Neural cell (in vitro differentiated cells): ENCODE measurements around the gene PTGIR. TPM values are rescaled to one million over a fixed set of nuclear protein-coding genes. Genes with fewer than 3 reads are reported as not detected.
A peak's percentile ranks its signal among the peaks of the same experiment; 100 is the strongest.

Experiments used
- H2AFZ ChIP-seq: fragments of 200-600, 300-800 bp; sonication (generic), shearing (Covaris generic); 2 replicates; pipeline ENCODE4 v1.6.0; 2014; ENCODE audit warnings: low read depth, mild to moderate bottlenecking, antibody characterized with exemption, low read length, moderate library complexity
- H3F3A ChIP-seq: fragments of 200-600 bp; shearing (Covaris generic); 2 replicates; pipeline ENCODE4 v1.6.1; 2016; ENCODE audit warnings: mild to moderate bottlenecking, moderate library complexity, mixed read lengths, antibody characterized with exemption, low read length; ENCODE audit not compliant: insufficient read depth, poor library complexity, severe bottlenecking
- H3K27ac ChIP-seq: fragments of 200-600, 300-800 bp; sonication (generic), shearing (Covaris generic); 2 replicates; pipeline ENCODE4 v1.5.1; 2014; ENCODE audit warnings: mild to moderate bottlenecking, low read length, moderate library complexity
- H3K27me3 ChIP-seq: fragments of 300-800, 200-600 bp; sonication (generic), shearing (Covaris generic); 2 replicates; pipeline ENCODE4 v1.6.0; 2014; ENCODE audit warnings: mild to moderate bottlenecking, low read depth, low read length, moderate library complexity; ENCODE audit not compliant: insufficient read depth
- H3K36me3 ChIP-seq: fragments of 300-800, 200-600 bp; sonication (generic), shearing (Covaris generic); 2 replicates; pipeline ENCODE4 v1.5.1; 2014; ENCODE audit warnings: mild to moderate bottlenecking, antibody characterized with exemption, low read length, moderate library complexity; ENCODE audit not compliant: insufficient read depth
- H3K4me2 ChIP-seq: fragments of 300-800, 200-600 bp; sonication (generic), shearing (Covaris generic); 2 replicates; pipeline ENCODE4 v1.6.0; 2014; ENCODE audit warnings: mild to moderate bottlenecking, low read length
- H3K4me3 ChIP-seq: fragments of 300-800, 200-600 bp; sonication (generic), shearing (Covaris generic); 2 replicates; pipeline ENCODE4 v1.5.1; 2014; ENCODE audit warnings: mild to moderate bottlenecking, low read length, moderate library complexity
- H3K79me2 ChIP-seq: fragments of 200-600 bp; shearing (Covaris generic); replicated peaks from 2 replicates; pipeline ENCODE4 v1.6.0; 2014; ENCODE audit warnings: mild to moderate bottlenecking, low read length, moderate library complexity; ENCODE audit not compliant: insufficient read depth
- H3K9ac ChIP-seq: fragments of 300-800, 200-600 bp; sonication (generic), shearing (Covaris generic); 2 replicates; pipeline ENCODE4 v1.6.1; 2016; ENCODE audit warnings: mild to moderate bottlenecking, low read length, mixed read lengths
- H3K9me2 ChIP-seq: fragments of 200-600 bp; shearing (Covaris generic); 2 replicates; pipeline ENCODE4 v1.6.1; 2016; ENCODE audit warnings: mild to moderate bottlenecking, low read length, mixed read lengths; ENCODE audit not compliant: insufficient read depth
- H3K9me3 ChIP-seq: fragments of 200-600, 300-800 bp; sonication (generic), shearing (Covaris generic); 2 replicates; pipeline ENCODE4 v1.6.1; 2016; ENCODE audit warnings: mild to moderate bottlenecking, mixed run types, low read length, moderate library complexity, mixed read lengths
- H4K20me1 ChIP-seq: fragments of 200-600 bp; shearing (Covaris generic); 2 replicates; pipeline ENCODE4 v1.6.1; 2016; ENCODE audit warnings: mild to moderate bottlenecking, mixed run types; ENCODE audit not compliant: insufficient read depth
- EP300 ChIP-seq: fragments of 450-650 bp; conservative IDR thresholded peaks from 2 replicates; pipeline ENCODE4 v1.6.1; 2014; ENCODE audit warnings: antibody characterized with exemption, mild to moderate bottlenecking, moderate library complexity; ENCODE audit not compliant: poor library complexity, severe bottlenecking
- MXI1 ChIP-seq: fragments of 450-650 bp; conservative IDR thresholded peaks from 2 replicates; pipeline ENCODE4 v1.6.1; 2014; ENCODE audit warnings: antibody characterized with exemption, mild to moderate bottlenecking; ENCODE audit not compliant: poor library complexity, severe bottlenecking
- POLR2AphosphoS5 ChIP-seq: IDR thresholded peaks from 2 replicates; pipeline ENCODE4 v1.6.1; 2012
- RAD21 ChIP-seq: fragments of 450-650 bp; conservative IDR thresholded peaks from 2 replicates; pipeline ENCODE4 v1.6.1; 2014; ENCODE audit warnings: antibody characterized with exemption, mild to moderate bottlenecking, moderate library complexity
- SMC3 ChIP-seq: fragments of 450-650 bp; conservative IDR thresholded peaks from 2 replicates; pipeline ENCODE4 v1.6.1; 2014; ENCODE audit warnings: antibody characterized with exemption, mild to moderate bottlenecking, moderate library complexity; ENCODE audit not compliant: poor library complexity
- TAF1 ChIP-seq: IDR thresholded peaks from 2 replicates; pipeline ENCODE4 v1.6.1; 2012; ENCODE audit warnings: low read depth
- polyA plus RNA-seq: library from polyadenylated mRNA; depleted of rRNA; stranded (reverse); fragments of >200 nt; gene quantifications from 2 replicates; pipeline ENCODE4 v1.2.3, GENCODE V29; 2014
- TF ChIP-seq, protein P1 (sequence below): fragments of 450-650 bp; IDR thresholded peaks from 2 replicates; pipeline ENCODE4 v1.5.1; 2014; ENCODE audit warnings: antibody characterized with exemption, mild to moderate bottlenecking, moderate library complexity; ENCODE audit not compliant: poor library complexity, severe bottlenecking
- TF ChIP-seq, protein P2 (sequence below): IDR thresholded peaks from 2 replicates; pipeline ENCODE4 v1.6.1; 2012; ENCODE audit warnings: borderline replicate concordance

Gene PTGIR
- polyA plus RNA-seq, 1 donor from 2014 or later, result not detected

DNA sequence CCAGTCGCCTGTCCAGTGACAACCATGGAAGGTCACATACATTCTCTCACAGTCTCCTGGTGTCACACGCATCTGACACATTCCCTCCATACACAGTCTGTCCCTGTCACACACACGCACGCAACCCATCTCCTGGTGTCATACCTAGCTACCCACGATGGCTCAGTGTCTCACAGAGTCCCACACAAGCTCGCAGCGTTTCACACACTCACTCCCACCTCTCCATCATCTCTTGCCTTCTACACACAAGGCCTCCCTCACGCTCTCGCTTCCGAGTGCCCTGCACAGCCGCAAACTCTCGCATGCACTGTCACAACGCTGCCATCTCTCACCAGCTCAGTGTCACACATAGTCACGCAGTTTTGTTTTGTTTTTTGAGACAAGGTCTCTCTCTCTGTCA is 12.3 kb upstream of the PTGIR start:
- TF ChIP-seq EP300 (peak; percentile 48), POLR2AphosphoS5 (peak; percentile 79)
- TF ChIP-seq, protein P1, sequence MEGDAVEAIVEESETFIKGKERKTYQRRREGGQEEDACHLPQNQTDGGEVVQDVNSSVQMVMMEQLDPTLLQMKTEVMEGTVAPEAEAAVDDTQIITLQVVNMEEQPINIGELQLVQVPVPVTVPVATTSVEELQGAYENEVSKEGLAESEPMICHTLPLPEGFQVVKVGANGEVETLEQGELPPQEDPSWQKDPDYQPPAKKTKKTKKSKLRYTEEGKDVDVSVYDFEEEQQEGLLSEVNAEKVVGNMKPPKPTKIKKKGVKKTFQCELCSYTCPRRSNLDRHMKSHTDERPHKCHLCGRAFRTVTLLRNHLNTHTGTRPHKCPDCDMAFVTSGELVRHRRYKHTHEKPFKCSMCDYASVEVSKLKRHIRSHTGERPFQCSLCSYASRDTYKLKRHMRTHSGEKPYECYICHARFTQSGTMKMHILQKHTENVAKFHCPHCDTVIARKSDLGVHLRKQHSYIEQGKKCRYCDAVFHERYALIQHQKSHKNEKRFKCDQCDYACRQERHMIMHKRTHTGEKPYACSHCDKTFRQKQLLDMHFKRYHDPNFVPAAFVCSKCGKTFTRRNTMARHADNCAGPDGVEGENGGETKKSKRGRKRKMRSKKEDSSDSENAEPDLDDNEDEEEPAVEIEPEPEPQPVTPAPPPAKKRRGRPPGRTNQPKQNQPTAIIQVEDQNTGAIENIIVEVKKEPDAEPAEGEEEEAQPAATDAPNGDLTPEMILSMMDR, result no peak
- H3K27me3 ChIP-seq, result peaks cover 11% of the 10 kb centered on the region
- no peaks in the 10 kb centered on the region for H3F3A ChIP-seq
- H3K9me2 ChIP-seq, result no peaks in the 10 kb centered on the region
- H3K36me3 ChIP-seq, result no peaks in the 10 kb centered on the region
- no peaks in the 10 kb centered on the region for H3K79me2 ChIP-seq
- no peaks in the 10 kb centered on the region for H4K20me1 ChIP-seq
- peak overlapping the region; percentile 98 for H3K27ac ChIP-seq
- H2AFZ ChIP-seq, result no peak overlapping the region
- H3K4me3 ChIP-seq, result peak overlapping the region; percentile 70
- no peak overlapping the region for H3K4me2 ChIP-seq
- no peaks in the 10 kb centered on the region for H3K9me3 ChIP-seq
- peak overlapping the region; percentile 97 for H3K9ac ChIP-seq

DNA sequence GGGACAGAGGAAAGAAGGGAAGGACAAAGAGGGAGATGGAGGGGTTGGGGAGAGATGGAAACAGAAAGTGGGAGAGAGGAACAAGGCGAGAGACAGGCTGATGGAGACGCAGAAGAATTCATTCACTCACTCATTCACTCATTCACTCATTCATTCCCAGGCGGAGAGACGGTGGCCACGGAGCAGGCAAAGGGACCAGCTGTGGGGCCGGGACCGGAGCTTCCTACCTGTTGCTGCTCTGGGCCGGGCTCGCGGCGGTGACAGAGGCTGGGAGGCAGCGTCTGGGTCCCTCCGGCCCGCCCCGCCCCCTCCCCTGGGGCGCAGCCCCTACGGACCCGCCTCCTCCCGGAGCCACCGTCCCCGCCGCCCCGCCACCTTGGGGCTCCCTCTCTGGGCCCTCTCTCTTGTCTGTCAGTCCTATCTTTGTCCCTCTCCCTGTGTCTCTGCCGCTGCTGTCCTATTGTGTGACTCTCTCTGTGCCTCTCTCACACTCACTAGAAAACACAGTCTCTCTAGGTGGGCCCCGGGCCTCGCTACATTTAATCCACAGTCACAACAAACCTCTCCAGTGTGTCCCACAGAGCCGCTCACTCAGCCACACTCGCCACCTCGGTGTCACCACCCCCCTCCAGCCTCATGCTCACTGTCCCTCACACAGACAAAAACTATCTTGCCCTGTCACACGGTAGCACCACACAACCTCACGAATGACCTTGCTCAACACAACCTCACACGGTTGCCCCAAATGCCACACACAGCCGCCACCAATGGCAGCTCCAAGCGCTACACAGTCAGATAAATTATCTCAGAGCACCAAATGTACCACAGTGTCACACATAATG is 11.3 kb upstream of the PTGIR start, which contains the start of gene GNG8:
TSS of gene GNG8 (minus strand) at position 283 of the 842 bp plus-strand sequence. CDS start 1,520 bp downstream, outside the sequence.
- Histone ChIP-seq H3K79me2 (no peaks in the 10 kb centered on the region), H2AFZ (no peak within 1 kb of the TSS), H3K4me3 (peak within 1 kb of the TSS; percentile 70), H3K9me3 (no peaks in the 10 kb centered on the region), H3K4me2 (peak within 1 kb of the TSS; percentile 21), H3F3A (no peaks in the 10 kb centered on the region), H3K36me3 (no peaks in the 10 kb centered on the region), H3K9me2 (no peaks in the 10 kb centered on the region), H3K9ac (peak within 1 kb of the TSS; percentile 97), H3K27me3 (peaks cover 5% of the 10 kb centered on the region), H3K27ac (peak within 1 kb of the TSS; percentile 98), H4K20me1 (no peaks in the 10 kb centered on the region)
- TF ChIP-seq POLR2AphosphoS5 (peak; percentile 35), RAD21 (no peak)

DNA sequence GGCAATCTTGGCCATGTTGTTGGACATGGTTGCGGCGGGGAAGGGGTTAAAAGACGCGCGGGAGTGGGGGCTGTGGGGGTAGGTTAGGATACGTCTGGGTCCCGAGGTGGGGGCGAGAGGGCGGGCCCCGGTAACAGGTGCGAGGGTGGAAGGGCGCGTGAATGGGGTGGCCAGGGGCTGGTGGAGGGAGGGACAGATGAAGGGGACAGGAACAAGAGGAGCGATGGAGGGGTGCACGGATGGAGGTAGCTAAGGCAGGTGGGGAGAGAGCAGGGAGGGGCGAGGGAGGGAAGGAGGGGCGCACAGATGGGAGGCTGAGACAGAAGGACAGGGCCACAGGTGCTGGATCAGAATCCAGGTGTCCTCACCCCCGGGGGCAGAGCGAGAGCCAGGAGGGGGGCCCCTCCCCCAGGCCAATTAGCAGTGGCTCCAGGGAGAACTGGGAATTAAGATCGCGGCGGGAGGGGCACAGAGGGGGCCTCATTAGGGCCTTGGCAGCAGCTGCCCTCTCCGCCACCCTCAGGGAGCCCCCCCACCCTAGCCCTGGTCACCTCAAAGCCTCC is 9.8 kb upstream of the PTGIR start:
- peak overlapping the region; percentile 2 for H2AFZ ChIP-seq
- H3K9ac ChIP-seq, result peak overlapping the region; percentile 46
- TF ChIP-seq POLR2AphosphoS5 (peak; percentile 13), SMC3 (no peak)
- peaks cover 5% of the 10 kb centered on the region for H3K27me3 ChIP-seq
- H3F3A ChIP-seq, result no peaks in the 10 kb centered on the region
- no peaks in the 10 kb centered on the region for H3K36me3 ChIP-seq
- no peaks in the 10 kb centered on the region for H3K79me2 ChIP-seq
- H3K9me3 ChIP-seq, result no peaks in the 10 kb centered on the region
- peak overlapping the region; percentile 53 for H3K4me3 ChIP-seq
- H3K9me2 ChIP-seq, result no peaks in the 10 kb centered on the region
- H4K20me1 ChIP-seq, result no peaks in the 10 kb centered on the region
- peak overlapping the region; percentile 6 for H3K4me2 ChIP-seq
- no peak overlapping the region for H3K27ac ChIP-seq

DNA sequence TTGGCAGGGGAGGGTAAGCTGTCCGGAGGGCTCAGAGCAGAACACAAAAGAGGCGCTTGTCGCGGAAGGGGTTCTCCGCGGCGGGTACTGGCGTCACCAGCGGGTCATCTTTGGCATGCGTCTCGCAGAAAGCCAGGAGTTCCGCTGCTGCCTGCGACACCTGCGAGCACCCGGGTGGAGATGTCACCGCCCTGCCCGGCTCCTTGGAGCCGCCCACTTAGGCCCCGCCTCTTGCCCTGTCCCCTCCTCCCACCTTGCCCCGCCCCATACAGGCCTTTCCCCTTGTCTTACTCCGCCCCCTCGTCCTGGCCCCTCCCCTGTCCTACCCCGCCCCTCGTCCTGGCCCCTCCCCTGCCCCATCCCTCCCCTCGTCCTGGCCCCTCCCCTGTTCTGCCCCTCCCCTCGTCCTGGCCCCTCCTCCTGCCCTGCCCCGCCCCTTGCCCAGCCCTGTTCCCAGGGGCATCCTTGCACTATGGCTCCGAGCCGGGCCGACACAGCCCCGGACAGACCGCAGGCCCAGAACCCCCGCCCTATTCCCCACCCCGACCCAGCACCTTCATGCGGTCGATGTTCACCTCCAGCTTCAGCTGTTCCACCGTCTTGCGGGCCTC is 9.3 kb upstream of the PTGIR start:
- Histone ChIP-seq H3K27ac (no peak overlapping the region), H4K20me1 (no peaks in the 10 kb centered on the region), H3F3A (no peaks in the 10 kb centered on the region), H3K79me2 (no peaks in the 10 kb centered on the region), H3K36me3 (no peaks in the 10 kb centered on the region), H3K9me2 (no peaks in the 10 kb centered on the region), H3K4me3 (peak overlapping the region; percentile 57), H3K9ac (peak overlapping the region; percentile 46), H3K27me3 (peaks cover 5% of the 10 kb centered on the region), H3K9me3 (no peaks in the 10 kb centered on the region), H3K4me2 (peak overlapping the region; percentile 6), H2AFZ (no peak overlapping the region)
- TF ChIP-seq MXI1 (no peak), TAF1 (no peak), POLR2AphosphoS5 (no peak), RAD21 (no peak), EP300 (no peak)
- TF ChIP-seq, protein P1, result no peak
- TF ChIP-seq, protein P2, sequence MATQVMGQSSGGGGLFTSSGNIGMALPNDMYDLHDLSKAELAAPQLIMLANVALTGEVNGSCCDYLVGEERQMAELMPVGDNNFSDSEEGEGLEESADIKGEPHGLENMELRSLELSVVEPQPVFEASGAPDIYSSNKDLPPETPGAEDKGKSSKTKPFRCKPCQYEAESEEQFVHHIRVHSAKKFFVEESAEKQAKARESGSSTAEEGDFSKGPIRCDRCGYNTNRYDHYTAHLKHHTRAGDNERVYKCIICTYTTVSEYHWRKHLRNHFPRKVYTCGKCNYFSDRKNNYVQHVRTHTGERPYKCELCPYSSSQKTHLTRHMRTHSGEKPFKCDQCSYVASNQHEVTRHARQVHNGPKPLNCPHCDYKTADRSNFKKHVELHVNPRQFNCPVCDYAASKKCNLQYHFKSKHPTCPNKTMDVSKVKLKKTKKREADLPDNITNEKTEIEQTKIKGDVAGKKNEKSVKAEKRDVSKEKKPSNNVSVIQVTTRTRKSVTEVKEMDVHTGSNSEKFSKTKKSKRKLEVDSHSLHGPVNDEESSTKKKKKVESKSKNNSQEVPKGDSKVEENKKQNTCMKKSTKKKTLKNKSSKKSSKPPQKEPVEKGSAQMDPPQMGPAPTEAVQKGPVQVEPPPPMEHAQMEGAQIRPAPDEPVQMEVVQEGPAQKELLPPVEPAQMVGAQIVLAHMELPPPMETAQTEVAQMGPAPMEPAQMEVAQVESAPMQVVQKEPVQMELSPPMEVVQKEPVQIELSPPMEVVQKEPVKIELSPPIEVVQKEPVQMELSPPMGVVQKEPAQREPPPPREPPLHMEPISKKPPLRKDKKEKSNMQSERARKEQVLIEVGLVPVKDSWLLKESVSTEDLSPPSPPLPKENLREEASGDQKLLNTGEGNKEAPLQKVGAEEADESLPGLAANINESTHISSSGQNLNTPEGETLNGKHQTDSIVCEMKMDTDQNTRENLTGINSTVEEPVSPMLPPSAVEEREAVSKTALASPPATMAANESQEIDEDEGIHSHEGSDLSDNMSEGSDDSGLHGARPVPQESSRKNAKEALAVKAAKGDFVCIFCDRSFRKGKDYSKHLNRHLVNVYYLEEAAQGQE, result no peak
